CD4-positive, alpha-beta T cell treated with Interferon gamma for 1 hour (primary cell): ENCODE data around the gene ABCG2.

Experiments used
- DNase-seq: peaks from one replicate; pipeline ENCODE4 v3.0.0-alpha.2; 2020

The ABCG2 gene

DNA sequence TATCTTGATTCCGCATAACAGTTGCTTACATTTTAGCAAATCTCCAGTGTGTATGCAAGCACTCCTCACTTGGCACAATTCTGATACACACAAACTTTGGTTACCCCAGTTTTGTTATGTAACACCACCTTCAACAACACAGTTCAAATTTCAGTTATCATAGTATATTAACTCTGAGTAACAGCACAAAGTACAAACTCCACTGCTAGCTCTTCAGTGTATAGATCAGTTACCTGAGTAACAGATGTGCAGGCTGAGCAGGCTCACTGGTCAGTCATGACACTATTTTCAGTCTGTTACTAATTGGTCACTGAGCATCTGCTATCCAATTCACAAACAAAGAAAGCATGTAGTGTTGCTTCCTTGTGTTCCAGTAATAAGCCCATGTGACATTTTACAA is 95.6 kb downstream of the ABCG2 start:
- DNase-seq, result no peak

DNA sequence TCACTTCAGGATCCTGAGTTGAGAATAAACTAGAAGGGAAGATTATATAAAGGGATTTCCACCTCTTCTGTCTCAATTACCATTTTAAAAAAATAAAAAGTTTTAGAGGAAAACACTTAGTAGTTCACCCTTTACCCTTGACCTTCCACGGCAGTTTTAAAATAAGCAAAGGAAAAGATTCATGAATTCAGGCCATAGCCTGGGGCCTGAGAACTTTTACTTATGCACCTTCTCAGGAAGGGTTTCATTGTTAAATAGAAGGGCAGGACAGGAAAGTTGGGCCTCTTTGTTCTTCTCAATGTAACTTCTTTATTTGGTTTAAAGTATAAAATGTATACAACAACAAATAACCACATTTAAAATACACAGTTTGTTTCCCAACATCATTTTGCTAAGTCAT is 96.1 kb downstream of the ABCG2 start:
- no peak for DNase-seq

DNA sequence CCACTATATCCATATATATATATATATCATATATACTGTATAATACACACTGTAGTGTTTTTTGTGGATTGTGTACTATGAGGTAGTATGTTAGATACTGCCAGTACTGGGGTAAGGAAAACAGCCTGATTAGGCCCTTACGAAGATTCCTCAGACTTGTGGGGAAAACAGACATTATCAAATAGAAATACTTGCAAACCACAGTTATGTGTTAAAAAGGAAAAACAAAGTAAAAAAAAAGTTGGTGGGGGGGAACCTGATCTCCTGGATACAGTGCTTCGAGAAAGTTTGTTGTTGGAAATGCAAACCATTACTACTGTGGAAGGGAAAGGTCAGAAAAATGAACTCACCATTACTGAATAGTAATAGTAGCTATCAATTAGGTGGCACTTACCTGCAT is 98.0 kb downstream of the ABCG2 start:
- no peak for DNase-seq

DNA sequence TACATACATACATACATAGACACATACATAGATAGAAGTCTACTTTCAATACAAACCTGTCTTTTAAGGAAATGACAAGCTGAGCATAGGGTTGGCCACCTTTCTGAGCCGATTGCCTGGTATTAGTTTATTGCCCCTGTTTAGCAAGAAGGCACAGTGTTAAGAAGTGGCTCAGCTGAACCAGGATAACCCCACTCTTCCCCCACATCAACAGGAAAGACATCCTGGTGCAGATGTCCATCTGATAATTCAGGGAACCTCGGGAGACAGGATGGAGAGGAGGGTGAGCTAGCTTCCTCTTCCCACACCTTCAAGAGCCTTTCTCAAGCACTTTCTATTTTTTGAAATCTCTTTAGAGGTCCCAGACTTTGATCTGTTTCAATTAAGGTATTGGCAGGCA is 98.7 kb downstream of the ABCG2 start:
- DNase-seq, result no peak

DNA sequence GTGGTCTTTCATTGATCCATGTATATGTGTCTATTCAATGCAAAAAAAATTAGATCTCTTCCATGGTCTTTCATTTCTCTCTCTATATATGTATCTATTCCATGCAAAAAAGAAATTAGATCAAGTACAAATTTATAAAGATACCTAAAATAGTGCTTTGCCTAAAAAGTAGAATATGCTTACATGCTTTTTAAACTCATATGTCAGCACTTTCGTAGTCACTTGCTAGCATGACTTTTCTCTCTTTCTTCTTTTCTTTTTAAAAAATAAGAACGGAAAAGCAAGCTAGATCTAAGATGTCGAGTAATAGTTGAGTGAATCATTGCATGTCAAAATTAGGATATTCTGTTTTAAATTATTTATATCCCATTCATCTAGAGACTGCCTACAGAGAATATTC is 100.1 kb downstream of the ABCG2 start:
- DNase-seq, result no peak

DNA sequence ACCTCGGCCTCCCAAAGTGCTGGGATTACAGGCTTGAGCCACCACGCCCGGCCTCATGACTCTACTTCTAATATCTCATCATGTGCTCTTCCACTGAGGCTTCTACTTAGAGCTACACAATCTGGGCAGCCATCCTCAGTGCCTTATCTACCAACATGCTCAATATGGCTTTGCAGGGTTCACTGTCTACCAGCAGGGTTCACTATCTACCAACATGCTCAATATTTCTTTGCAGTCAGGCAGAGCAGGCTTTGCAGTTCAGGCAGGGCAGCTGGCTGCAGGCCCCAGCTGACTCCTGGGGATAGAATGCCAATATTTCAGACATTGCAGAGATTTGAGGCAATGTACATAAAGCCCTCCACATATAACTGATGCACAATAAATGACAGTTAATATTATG is 103.5 kb downstream of the ABCG2 start:
- no peak for DNase-seq

DNA sequence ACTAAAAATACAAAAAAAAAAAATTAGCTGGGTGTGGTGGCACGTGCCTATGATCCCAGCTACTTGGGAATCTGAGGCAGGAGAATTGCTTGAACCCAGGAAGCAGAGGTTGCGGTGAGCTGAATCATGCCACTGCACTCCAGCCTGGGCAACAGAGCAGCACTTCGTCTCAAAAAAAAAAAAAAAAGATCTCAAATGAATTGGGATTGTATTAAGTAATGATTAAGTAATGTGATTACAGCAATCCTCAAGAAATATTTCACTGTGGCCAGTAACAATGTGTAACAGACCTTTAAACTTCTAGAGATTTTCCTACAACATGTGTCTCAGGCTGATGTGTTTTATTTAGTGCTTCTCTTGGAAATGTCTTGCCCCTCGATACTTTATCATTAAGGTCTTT is 104.2 kb downstream of the ABCG2 start:
- no peak for DNase-seq

DNA sequence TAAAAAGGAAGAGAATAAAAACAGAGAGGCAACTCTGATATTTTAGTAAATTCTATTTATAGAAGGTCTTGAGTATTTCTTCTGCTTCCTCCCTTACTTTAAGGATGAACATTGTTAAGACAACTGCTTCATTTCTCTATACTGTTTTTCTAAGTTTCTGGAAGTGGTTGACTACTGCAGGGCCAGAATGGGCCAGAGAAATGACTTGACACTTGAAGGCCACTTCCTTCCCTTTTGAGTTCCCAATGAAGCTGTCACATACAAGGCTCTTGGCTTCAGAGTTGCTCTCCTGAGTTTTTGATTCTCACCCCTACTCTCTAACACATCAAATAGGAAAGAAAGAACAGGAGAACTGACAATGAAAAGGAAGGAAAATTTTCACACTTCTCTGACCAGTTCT is 113.4 kb downstream of the ABCG2 start:
- no peak for DNase-seq

DNA sequence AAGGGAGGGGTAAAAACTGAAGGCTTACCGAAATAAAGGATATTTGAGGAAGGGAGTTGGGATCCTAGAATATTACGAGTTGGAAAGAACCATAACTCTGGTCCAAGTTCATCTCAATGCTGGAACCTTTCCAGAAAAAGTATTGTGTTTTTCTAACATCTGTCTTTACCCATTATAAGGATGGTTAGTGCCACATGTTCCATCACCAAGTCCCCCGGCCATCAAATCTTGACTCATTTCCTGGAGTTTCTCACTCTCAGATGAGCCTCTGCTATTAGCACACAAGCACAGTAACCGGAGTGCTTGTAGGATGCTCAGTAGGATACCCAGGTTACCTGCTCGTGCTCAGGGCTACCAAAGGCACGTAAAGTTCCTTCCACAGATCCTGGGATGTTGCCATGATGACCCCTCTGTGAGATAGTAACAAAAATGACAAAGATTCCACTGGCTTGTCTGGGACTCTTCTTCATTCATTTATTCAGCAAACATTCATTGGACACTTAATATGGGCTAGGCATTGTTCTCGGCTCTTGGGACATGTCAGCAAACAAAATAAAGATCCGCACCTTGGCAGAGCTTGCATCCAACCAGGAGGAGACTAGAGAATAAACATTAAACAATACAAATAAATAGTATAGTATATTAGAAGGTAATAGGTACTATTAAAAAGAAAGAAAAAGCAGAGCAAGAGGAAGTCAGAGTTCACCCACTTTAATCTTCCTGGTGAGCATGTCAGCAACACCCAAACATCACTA is 114.7 kb downstream of the ABCG2 start:
- no peak for DNase-seq

DNA sequence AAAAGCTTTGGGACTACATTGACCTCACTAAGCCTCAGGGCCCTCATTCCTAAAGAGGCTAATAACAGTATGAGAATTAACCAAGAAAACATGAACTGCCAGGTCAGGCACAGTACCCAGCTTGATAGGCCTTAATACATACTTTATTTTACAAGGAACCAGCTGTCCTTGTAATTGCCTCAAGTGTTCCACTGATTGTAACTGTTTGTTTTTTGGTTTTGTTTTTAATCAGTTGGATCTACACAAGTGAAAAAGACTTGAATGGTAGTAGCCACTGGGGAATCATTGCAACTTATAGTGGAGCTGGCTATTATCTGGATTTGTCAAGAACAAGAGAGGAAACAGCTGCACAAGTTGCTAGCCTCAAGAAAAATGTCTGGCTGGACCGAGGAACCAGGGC is 115.4 kb downstream of the ABCG2 start:
- DNase-seq, result no peak

DNA sequence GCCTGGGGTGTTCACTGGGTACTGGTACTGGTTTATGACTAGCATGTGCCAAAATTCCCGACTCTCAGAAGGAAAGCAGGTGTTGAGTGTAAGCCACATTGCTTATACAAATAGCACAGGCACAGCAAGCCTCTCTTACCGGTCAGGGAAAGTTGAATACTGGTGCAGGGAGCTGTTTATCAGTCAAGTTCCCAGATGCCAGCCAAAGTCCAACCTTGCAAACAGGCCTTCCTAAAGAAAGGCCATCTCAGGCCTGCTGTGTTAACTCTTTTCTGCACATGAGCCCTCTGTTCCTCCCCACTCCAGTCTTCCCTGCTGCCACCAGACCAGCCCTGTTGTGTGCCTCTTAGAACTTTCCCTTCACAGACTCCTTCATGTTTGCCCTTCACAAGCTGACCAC is 116.8 kb downstream of the ABCG2 start:
- DNase-seq, result no peak

DNA sequence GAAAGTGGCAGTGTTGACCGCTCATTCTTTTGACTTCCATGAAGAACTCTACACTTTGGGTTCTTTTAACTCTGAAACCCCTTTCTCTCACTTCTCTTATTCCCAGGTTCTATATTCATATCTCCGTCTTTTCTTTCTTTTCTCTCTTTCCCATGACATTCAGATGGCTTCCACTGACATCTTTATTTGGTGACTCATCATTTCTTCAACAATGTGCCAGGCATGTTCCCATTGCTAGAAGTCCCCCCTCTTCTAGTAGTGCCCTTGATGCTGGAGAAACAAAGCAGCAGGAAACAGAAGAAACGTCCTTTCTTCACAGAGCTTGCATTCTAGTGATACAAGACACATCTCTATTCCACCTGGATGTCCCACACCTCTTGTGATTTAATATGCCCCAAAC is 117.7 kb downstream of the ABCG2 start:
- DNase-seq, result no peak
